Breast epithelium (tissue), 4 donors: Measurements from ENCODE around the gene BEND5. TPM values are rescaled to one million over a fixed set of nuclear protein-coding genes. Genes with fewer than 3 reads are reported as not detected.

ENCODE experiments used
- DNase-seq, 2 donors: peaks; one replicate each; pipeline ENCODE4 v3.0.0-alpha.2; 2019; ENCODE audit warnings: low spot score in 2 of 2
- H3K27ac ChIP-seq, 2 donors: fragments of 200-600 bp; sonication (generic) in 1 of 2; one replicate each; pipeline ENCODE4 v1.5.1; 2016 to 2019; ENCODE audit warnings: mild to moderate bottlenecking in 1 of 2
- H3K27me3 ChIP-seq, 2 donors: fragments of 200-600 bp; sonication (generic) in 1 of 2; one replicate each; pipeline versions ENCODE4 v1.5.1 to v1.6.0; 2017 to 2019; ENCODE audit warnings: control low read depth in 1 of 2, mild to moderate bottlenecking in 1 of 2
- H3K36me3 ChIP-seq: fragments of 200-600 bp; one replicate; pipeline ENCODE4 v1.5.1; 2019
- H3K4me1 ChIP-seq, 2 donors: fragments of 200-600 bp; sonication (generic); one replicate each; pipeline ENCODE4 v1.5.1; 2016 to 2019; ENCODE audit warnings: control low read depth in 1 of 2
- H3K4me3 ChIP-seq, 3 donors: fragments of 200-600 bp; sonication (generic); 1 replicate in 2 of 3; 2 replicates in 1 of 3; pipeline ENCODE4 v1.5.1; 2016 to 2019; ENCODE audit warnings: mild to moderate bottlenecking in 3 of 3, moderate library complexity in 2 of 3
- H3K9me3 ChIP-seq, 2 donors: fragments of 200-600 bp; sonication (generic) in 1 of 2; one replicate each; pipeline ENCODE4 v1.5.1; 2016 to 2019; ENCODE audit warnings: control low read depth in 1 of 2
- CTCF ChIP-seq, 3 donors: fragments of 450-650 bp; IDR thresholded peaks; one replicate each; pipeline ENCODE4 v1.5.1; 2016 to 2017; ENCODE audit warnings: antibody characterized with exemption in 3 of 3, mild to moderate bottlenecking in 3 of 3, moderate library complexity in 3 of 3
- POLR2A ChIP-seq: fragments of 450-650 bp; IDR thresholded peaks from one replicate; pipeline ENCODE4 v1.6.1; 2016; ENCODE audit warnings: antibody characterized with exemption, mild to moderate bottlenecking, moderate library complexity
- POLR2AphosphoS5 ChIP-seq, 3 donors: sonication (generic); formaldehyde crosslinking; IDR thresholded peaks; one replicate each; pipeline ENCODE4 v1.6.1; 2017; ENCODE audit warnings: antibody characterized with exemption in 3 of 3
- intact Hi-C: fragments of 100-400 bp; cut with DNase I; formaldehyde crosslinking; loops from one replicate; pipeline ENCODE4 v1.15.1; 2023; ENCODE audit warnings: low total_unique reads
- total RNA-seq, 3 donors: library from RNA; depleted of rRNA; stranded (reverse); fragments of >200 nt; gene quantifications; one replicate each; pipeline ENCODE4 v1.1.0, GENCODE V29; 2016

The BEND5 gene
- total RNA-seq, 3 donors from 2014 or later: 3.2 to 7.3 (median 5.9) TPM

DNA sequence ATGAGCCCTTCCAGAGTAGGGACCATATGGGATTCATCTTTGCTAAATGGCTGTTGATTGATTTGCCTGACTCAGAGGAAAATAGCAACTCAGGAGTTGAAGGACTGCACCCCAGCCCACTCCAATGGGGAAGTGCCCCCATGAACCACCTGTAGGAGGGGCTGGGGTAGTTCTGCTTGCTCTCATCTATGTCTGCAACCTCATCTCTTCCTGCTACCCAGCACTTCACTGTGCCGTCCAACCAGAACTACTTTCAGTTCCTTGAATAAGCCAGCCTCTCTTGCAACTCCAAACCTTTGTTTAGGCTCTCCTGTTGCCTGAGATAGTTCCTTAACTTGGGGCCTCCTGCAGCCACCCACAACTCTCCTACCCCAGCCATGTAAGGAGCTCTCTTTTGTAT, 26.6 kb downstream of the BEND5 start:
- no peak for DNase-seq
- Histone ChIP-seq H3K36me3 (no peaks in the 10 kb centered on the region), H3K4me3 (no peak overlapping the region), H3K27me3 (no peaks in the 10 kb centered on the region), H3K4me1 (no peaks in the 10 kb centered on the region), H3K27ac (no peak overlapping the region), H3K9me3 (no peaks in the 10 kb centered on the region)
- TF ChIP-seq POLR2A (no peak), POLR2AphosphoS5 (IDR thresholded peaks at IDR 0.05) (no peak), CTCF (IDR thresholded peaks at IDR 0.05) (no peak)
- intact Hi-C loops: no loop called here

DNA sequence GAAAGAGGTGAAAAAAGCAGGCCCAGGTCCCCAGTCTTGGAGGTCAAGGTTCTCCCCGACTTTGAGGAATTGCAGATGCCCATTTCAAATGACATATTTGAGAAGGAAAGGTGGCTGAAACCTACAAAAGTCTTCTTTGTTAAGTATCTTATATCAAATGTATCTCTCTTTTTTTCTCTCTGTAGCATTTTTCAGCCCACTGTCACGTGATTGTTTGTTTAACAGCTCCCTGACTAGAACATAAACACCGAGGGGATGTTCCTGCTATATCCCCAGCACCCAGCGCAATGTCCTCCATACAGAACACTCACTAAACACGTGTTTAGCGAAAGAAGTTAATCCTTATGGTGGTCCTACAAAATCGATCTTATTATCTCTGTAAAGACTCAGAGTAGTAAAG, 27.6 kb downstream of the BEND5 start:
- TF ChIP-seq CTCF (IDR thresholded peaks at IDR 0.05): no peak
- TF ChIP-seq POLR2A: no peak
- TF ChIP-seq POLR2AphosphoS5 (IDR thresholded peaks at IDR 0.05): no peak
- H3K27me3 ChIP-seq: no peaks in the 10 kb centered on the region
- H3K36me3 ChIP-seq: no peaks in the 10 kb centered on the region
- H3K4me3 ChIP-seq: no peak overlapping the region
- H3K4me1 ChIP-seq: no peaks in the 10 kb centered on the region
- intact Hi-C loops: no loop called here
- no peak overlapping the region for H3K27ac ChIP-seq
- no peak for DNase-seq
- no peaks in the 10 kb centered on the region for H3K9me3 ChIP-seq

GRCh38 chr1:48746906-48747305, 29.8 kb downstream of the BEND5 start:
- Histone ChIP-seq H3K27me3 (no peaks in the 10 kb centered on the region), H3K4me1 (no peaks in the 10 kb centered on the region), H3K27ac (no peak overlapping the region), H3K36me3 (no peaks in the 10 kb centered on the region), H3K4me3 (no peak overlapping the region), H3K9me3 (no peaks in the 10 kb centered on the region)
- intact Hi-C loops: no loop called here
- TF ChIP-seq POLR2A (no peak), POLR2AphosphoS5 (IDR thresholded peaks at IDR 0.05) (no peak), CTCF (IDR thresholded peaks at IDR 0.05) (no peak)
- DNase-seq: no peak

- Histone ChIP-seq H3K27me3 (no peaks in the 10 kb centered on the region), H3K4me1 (no peaks in the 10 kb centered on the region), H3K9me3 (no peaks in the 10 kb centered on the region), H3K27ac (no peak overlapping the region), H3K36me3 (no peaks in the 10 kb centered on the region), H3K4me3 (no peak overlapping the region)
- intact Hi-C loops: no loop called here
- no peak for DNase-seq
- TF ChIP-seq POLR2A (no peak), CTCF (IDR thresholded peaks at IDR 0.05) (no peak)
These were observed 32.7 kb downstream of the BEND5 start for GRCh38 chr1:48744032-48744431.

DNA sequence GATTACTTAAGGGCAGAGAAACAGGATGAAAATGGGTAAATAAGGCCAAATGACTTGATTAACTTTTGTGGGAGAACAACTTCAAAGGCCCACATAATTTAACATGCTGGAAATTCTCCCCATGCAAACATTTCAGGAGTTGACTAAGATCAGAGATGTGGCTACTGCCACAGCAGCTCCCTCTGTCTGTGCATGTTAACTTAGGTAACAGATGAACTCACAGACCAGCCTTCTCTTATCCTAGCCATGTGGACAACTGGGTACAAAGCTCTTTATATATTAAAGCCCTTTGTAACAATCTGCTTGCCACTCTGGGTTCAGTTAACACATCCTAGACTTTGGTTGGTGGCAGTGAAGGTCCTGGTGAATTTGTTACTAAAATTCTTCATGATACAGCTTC, 33.2 kb downstream of the BEND5 start:
- Histone ChIP-seq H3K36me3 (no peaks in the 10 kb centered on the region), H3K4me1 (no peaks in the 10 kb centered on the region), H3K27ac (no peak overlapping the region), H3K4me3 (no peak overlapping the region), H3K9me3 (no peaks in the 10 kb centered on the region), H3K27me3 (no peaks in the 10 kb centered on the region)
- TF ChIP-seq CTCF (IDR thresholded peaks at IDR 0.05) (no peak), POLR2AphosphoS5 (IDR thresholded peaks at IDR 0.05) (no peak), POLR2A (no peak)
- intact Hi-C loops: no loop called here
- no peak for DNase-seq
